Caco-2 (cell line): ENCODE data around the gene PLCH1. TPM values are rescaled to one million over a fixed set of nuclear protein-coding genes. Genes with fewer than 3 reads are reported as not detected.

Source experiments
- BruUV-seq: library from RNA; stranded (reverse); fragments of 400-500 nt; replicated peaks from 2 replicates; lab custom pipeline; 2021; lab: Mats Ljungman, UMichigan
- CTCF ChIA-PET: fragments of 300-600 bp; sonication (Branson Sonifier 250); formaldehyde crosslinking; loops from one replicate; lab custom pipeline; 2022; ENCODE audit warnings: antibody characterized with exemption; lab: Charles Lee
- POLR2A ChIA-PET: fragments of 300-600 bp; sonication (Branson Sonifier 250); formaldehyde crosslinking; loops from one replicate; lab custom pipeline; 2022; ENCODE audit warnings: antibody characterized with exemption; lab: Charles Lee
- DNase-seq, 2 experiments: peaks; one replicate each; pipeline versions ENCODE4 v3.0.0 to v3.0.0-alpha.2; 2020 to 2022
- H3K27me3 ChIP-seq: replicated peaks from 2 replicates; pipeline ENCODE4 v1.6.0; 2011; ENCODE audit warnings: low read length; ENCODE audit not compliant: control insufficient read depth, insufficient read depth
- H3K36me3 ChIP-seq: 2 replicates; pipeline ENCODE4 v1.5.1; 2011; ENCODE audit warnings: low read length; ENCODE audit not compliant: control insufficient read depth, insufficient read depth
- H3K4me1 ChIP-seq: fragments of 250-450 bp; sonication (Bioruptor Pico); 2 replicates; pipeline ENCODE4 v1.5.1; 2020; ENCODE audit warnings: mild to moderate bottlenecking
- H3K4me3 ChIP-seq: 2 replicates; pipeline ENCODE4 v1.5.1; 2011; ENCODE audit warnings: low read depth, mild to moderate bottlenecking, control low read depth, low read length
- H3K9me3 ChIP-seq: fragments of 250-450 bp; sonication (Bioruptor Pico); 2 replicates; pipeline ENCODE4 v1.5.1; 2020; ENCODE audit warnings: mild to moderate bottlenecking, moderate library complexity
- H3K27ac Mint-ChIP-seq: one replicate; pipeline ENCODE4 v1.8.0; 2022; ENCODE audit warnings: mixed read lengths; ENCODE audit not compliant: unreplicated experiment
- H3K27me3 Mint-ChIP-seq: one replicate; pipeline ENCODE4 v1.8.0; 2022; ENCODE audit warnings: mixed read lengths; ENCODE audit not compliant: insufficient read depth, unreplicated experiment
- H3K36me3 Mint-ChIP-seq: one replicate; pipeline ENCODE4 v1.8.0; 2022; ENCODE audit warnings: mild to moderate bottlenecking, mixed read lengths; ENCODE audit not compliant: insufficient read depth, unreplicated experiment
- H3K4me1 Mint-ChIP-seq: one replicate; pipeline ENCODE4 v1.8.0; 2022; ENCODE audit warnings: low read depth, mixed read lengths; ENCODE audit not compliant: unreplicated experiment
- H3K4me3 Mint-ChIP-seq: one replicate; pipeline ENCODE4 v1.8.0; 2022; ENCODE audit warnings: mild to moderate bottlenecking, moderate library complexity, mixed read lengths; ENCODE audit not compliant: unreplicated experiment
- H3K9me3 Mint-ChIP-seq: one replicate; pipeline ENCODE4 v1.8.0; 2022; ENCODE audit warnings: mixed read lengths; ENCODE audit not compliant: unreplicated experiment
- CTCF ChIP-seq, 2 experiments: fragments of 200-600 bp in 1 of 2; IDR thresholded peaks; 1 replicate in 1 of 2; 2 replicates in 1 of 2; pipeline versions ENCODE4 v1.5.1 to v1.8.0; 2011 to 2022; ENCODE audit warnings: antibody characterized with exemption in 1 of 2, control low read depth in 1 of 2, inconsistent platforms in 1 of 2, low read depth in 1 of 2, low read length in 1 of 2, mild to moderate bottlenecking in 1 of 2, moderate library complexity in 1 of 2; ENCODE audit not compliant: insufficient read depth in 1 of 2, severe bottlenecking in 1 of 2, unreplicated experiment in 1 of 2
- intact Hi-C: fragments of 100-400 bp; cut with micrococcal nuclease; formaldehyde crosslinking; loops from one replicate; pipeline ENCODE4 v1.10.0; 2022; ENCODE audit not compliant: unreplicated experiment
- total RNA-seq: library from RNA; stranded (reverse); gene quantifications from 2 replicates; pipeline ENCODE4 v1.2.3, GENCODE V29; 2022

Gene PLCH1
- total RNA-seq, 1 experiment from 2014 or later: 3.1 TPM

- intact Hi-C loops: loop anchor here (1.0 kb wide), 2 partner anchors 29 to 320 kb away; no protein-coding TSS in a partner anchor
- TF ChIP-seq CTCF (IDR thresholded peaks at IDR 0.05; ENCODE audit: insufficient read depth in 1 of 2, low read depth in 1 of 2, low read length in 1 of 2, severe bottlenecking in 1 of 2, unreplicated experiment in 1 of 2): peak; percentile 72 to 90
- H3K27ac Mint-ChIP-seq: no peak overlapping the region
These were observed 362.4 kb downstream of the PLCH1 start for GRCh38 chr3:155382396-155383042.

GRCh38 chr3:155377847-155378246 is 367.0 kb downstream of the PLCH1 start:
- CTCF ChIA-PET: no interaction called here
- POLR2A ChIA-PET: no interaction called here
- Mint-ChIP-seq H3K4me1 (peaks cover 2% of the 10 kb centered on the region), H3K36me3 (no peaks in the 10 kb centered on the region), H3K27ac (no peak overlapping the region), H3K27me3 (no peaks in the 10 kb centered on the region), H3K9me3 (no peaks in the 10 kb centered on the region), H3K4me3 (no peak overlapping the region)
- BruUV-seq: no TSS peak
- DNase-seq: no peak
- Histone ChIP-seq H3K4me1 (no peaks in the 10 kb centered on the region), H3K4me3 (no peak overlapping the region), H3K36me3 (no peaks in the 10 kb centered on the region), H3K9me3 (no peaks in the 10 kb centered on the region), H3K27me3 (no peaks in the 10 kb centered on the region)
- TF ChIP-seq CTCF (IDR thresholded peaks at IDR 0.05; ENCODE audit: insufficient read depth in 1 of 2, low read depth in 1 of 2, low read length in 1 of 2, severe bottlenecking in 1 of 2, unreplicated experiment in 1 of 2): no peak
- intact Hi-C loops: loop anchor here (1.0 kb wide), 1 partner anchor 492 kb away; the partner anchor contains the start of gene GMPS

More at GRCh38 chr3:155382396-155383042, 362.4 kb downstream of the PLCH1 start:
- Histone ChIP-seq H3K4me1 (no peaks in the 10 kb centered on the region), H3K27me3 (no peaks in the 10 kb centered on the region), H3K4me3 (no peak overlapping the region), H3K9me3 (no peaks in the 10 kb centered on the region), H3K36me3 (no peaks in the 10 kb centered on the region)
- ChIA-PET POLR2A (no interaction called here), CTCF (interaction anchor here (0.6 to 0.9 kb wide), 8 partner anchors 31 to 324 kb away, joined by 3 to 20 read pairs (median 4); no protein-coding TSS in a partner anchor)
- BruUV-seq: no TSS peak
- no peaks in the 10 kb centered on the region for H3K9me3 Mint-ChIP-seq
- H3K4me3 Mint-ChIP-seq: no peak overlapping the region
- peaks cover 4% of the 10 kb centered on the region for H3K27me3 Mint-ChIP-seq
- peaks cover 11% of the 10 kb centered on the region for H3K4me1 Mint-ChIP-seq
- DNase-seq: peak; percentile 69 to 76
- H3K36me3 Mint-ChIP-seq: no peaks in the 10 kb centered on the region

GRCh38 chr3:155377071-155377470 is 367.8 kb downstream of the PLCH1 start:
- Mint-ChIP-seq H3K9me3 (no peaks in the 10 kb centered on the region), H3K36me3 (no peaks in the 10 kb centered on the region), H3K27me3 (no peaks in the 10 kb centered on the region), H3K27ac (no peak overlapping the region), H3K4me3 (no peak overlapping the region), H3K4me1 (no peaks in the 10 kb centered on the region)
- H3K4me3 ChIP-seq: no peak overlapping the region
- ChIA-PET CTCF (no interaction called here), POLR2A (no interaction called here)
- no peaks in the 10 kb centered on the region for H3K27me3 ChIP-seq
- no TSS peak for BruUV-seq
- no peaks in the 10 kb centered on the region for H3K9me3 ChIP-seq
- no peaks in the 10 kb centered on the region for H3K4me1 ChIP-seq
- intact Hi-C loops: loop anchor here (1.0 kb wide), 1 partner anchor 493 kb away; the partner anchor contains the start of gene GMPS
- H3K36me3 ChIP-seq: no peaks in the 10 kb centered on the region
- TF ChIP-seq CTCF (IDR thresholded peaks at IDR 0.05; ENCODE audit: insufficient read depth in 1 of 2, low read depth in 1 of 2, low read length in 1 of 2, severe bottlenecking in 1 of 2, unreplicated experiment in 1 of 2): no peak
- no peak for DNase-seq
